Stomach (tissue), 9 donors: ENCODE data around the gene ASPHD1. TPM values are rescaled to one million over a fixed set of nuclear protein-coding genes. Genes with fewer than 3 reads are reported as not detected.
"Not testable (repeated sequence)": the region's sequence is repeated elsewhere in the genome, so short reads cannot be mapped to it uniquely, and the experiment has no call there.

Experiments
- DNase-seq, 2 donors: peaks; one replicate each; pipeline versions ENCODE4 v3.0.0 to v3.0.0-alpha.2; 2013 to 2019
- H3K27ac ChIP-seq, 5 donors: fragments of 200-600 bp in 4 of 5; sonication (generic) in 4 of 5; one replicate each; pipeline ENCODE4 v1.5.1; 2013 to 2019; ENCODE audit warnings: mild to moderate bottlenecking in 1 of 5, moderate library complexity in 1 of 5
- H3K27me3 ChIP-seq, 3 donors: fragments of 200-600 bp; sonication (generic); one replicate each; pipeline ENCODE4 v1.5.1; 2017 to 2019; ENCODE audit warnings: mixed run types in 1 of 3
- H3K36me3 ChIP-seq, 4 donors: fragments of 200-600 bp; sonication (generic); 1 replicate in 3 of 4; 2 replicates in 1 of 4; pipeline ENCODE4 v1.5.1; 2016 to 2019
- H3K4me1 ChIP-seq, 4 donors: fragments of 200-600 bp; sonication (generic); one replicate each; pipeline ENCODE4 v1.5.1; 2016 to 2019
- H3K4me3 ChIP-seq, 4 donors: fragments of 200-600 bp; sonication (generic) in 3 of 4; one replicate each; pipeline ENCODE4 v1.5.1; 2016 to 2019; ENCODE audit warnings: mild to moderate bottlenecking in 1 of 4
- H3K9me3 ChIP-seq, 4 donors: fragments of 200-600 bp; sonication (generic); one replicate each; pipeline ENCODE4 v1.5.1; 2016 to 2019
- EP300 ChIP-seq: sonication (generic); formaldehyde crosslinking; IDR thresholded peaks from one replicate; pipeline ENCODE4 v1.6.1; 2017; ENCODE audit warnings: antibody characterized with exemption
- POLR2A ChIP-seq, 4 donors: fragments of 450-650 bp; IDR thresholded peaks; one replicate each; pipeline ENCODE4 v1.6.1; 2016; ENCODE audit warnings: antibody characterized with exemption in 4 of 4, control low read depth in 2 of 4, mild to moderate bottlenecking in 1 of 4, moderate library complexity in 1 of 4
- POLR2AphosphoS5 ChIP-seq, 3 donors: sonication (generic); formaldehyde crosslinking; IDR thresholded peaks; one replicate each; pipeline ENCODE4 v1.6.1; 2016; ENCODE audit warnings: antibody characterized with exemption in 3 of 3
- WGBS, 5 donors: extraction: QIAGEN DNeasy Blood & Tissue Kit in 3 of 5; methylation state at CpG; one replicate each; pipeline versions ENCODE4 v1.1.5 to v1.1.7; 2013 to 2018; 5-methylcytosine and 5-hydroxymethylcytosine counted together
- intact Hi-C: fragments of 100-400 bp; cut with DNase I; formaldehyde crosslinking; loops from one replicate; pipeline ENCODE4 v1.15.1; 2023; ENCODE audit warnings: low total_unique reads
- polyA plus RNA-seq, 3 donors: library from polyadenylated mRNA; stranded (reverse); fragments of 200-250 nt; gene quantifications; one replicate each; pipeline ENCODE4 v1.2.3, GENCODE V29; 2013
- total RNA-seq, 5 donors: library from RNA; depleted of rRNA; stranded (reverse); fragments of >200 nt; gene quantifications; one replicate each; pipeline versions ENCODE4 v1.1.0 to v1.2.3, GENCODE V29; 2014 to 2016
- TF ChIP-seq, protein P1 (sequence below), 7 experiments: fragments of 450-650 bp in 4 of 7; fragments of 200-600 bp in 3 of 7; sonication (generic) in 3 of 7; IDR thresholded peaks; one replicate each; pipeline ENCODE4 v1.5.1; 2016 to 2019; ENCODE audit warnings: antibody characterized with exemption in 7 of 7, control low read depth in 2 of 7, mild to moderate bottlenecking in 1 of 7
- donor health status: healthy with polysubstance abuse.
- donor health status: Bipolar disorder and iron deficiency.
- donor health status: healthy.

Gene ASPHD1
- total and polyA plus RNA-seq, 8 donors: 4.5 to 29.8 (median 11.3) TPM; not detected in 2

DNA sequence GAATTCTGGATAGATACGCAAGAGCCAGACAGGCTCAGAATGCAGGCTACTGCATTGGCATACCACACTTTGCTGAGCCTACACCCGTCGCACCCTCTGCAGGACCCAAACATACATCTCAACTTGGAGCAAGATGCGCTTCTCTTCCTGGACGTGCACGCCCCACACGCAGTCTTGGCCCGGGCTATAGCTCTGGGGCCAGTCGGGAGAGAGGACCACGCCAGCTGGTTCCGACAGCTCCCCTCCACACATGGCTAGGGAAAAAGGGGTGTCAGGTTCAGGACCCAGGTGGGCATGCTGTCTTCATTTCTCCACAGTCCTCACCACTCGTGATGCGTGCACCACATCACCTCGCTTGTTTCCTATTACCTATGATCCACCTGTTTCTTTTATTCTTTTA lies 22.1 kb upstream of the ASPHD1 start:
- Histone ChIP-seq H3K9me3 (no peaks in the 10 kb centered on the region), H3K36me3 (peaks cover 0 to 3% (median 0%) of the 10 kb centered on the region in 4 donors), H3K27ac (no peak overlapping the region), H3K27me3 (peaks cover 0 to 60% (median 19%) of the 10 kb centered on the region in 3 donors), H3K4me1 (peaks cover 0 to 13% (median 9%) of the 10 kb centered on the region in 4 donors), H3K4me3 (no peak overlapping the region)
- WGBS, 5 donors: 89 to 96% (median 93%) methylated on average over 14 of the region's 14 CpGs
- no peak for DNase-seq
- intact Hi-C loops: no loop called here
- TF ChIP-seq EP300: no peak
- TF ChIP-seq, protein P1, sequence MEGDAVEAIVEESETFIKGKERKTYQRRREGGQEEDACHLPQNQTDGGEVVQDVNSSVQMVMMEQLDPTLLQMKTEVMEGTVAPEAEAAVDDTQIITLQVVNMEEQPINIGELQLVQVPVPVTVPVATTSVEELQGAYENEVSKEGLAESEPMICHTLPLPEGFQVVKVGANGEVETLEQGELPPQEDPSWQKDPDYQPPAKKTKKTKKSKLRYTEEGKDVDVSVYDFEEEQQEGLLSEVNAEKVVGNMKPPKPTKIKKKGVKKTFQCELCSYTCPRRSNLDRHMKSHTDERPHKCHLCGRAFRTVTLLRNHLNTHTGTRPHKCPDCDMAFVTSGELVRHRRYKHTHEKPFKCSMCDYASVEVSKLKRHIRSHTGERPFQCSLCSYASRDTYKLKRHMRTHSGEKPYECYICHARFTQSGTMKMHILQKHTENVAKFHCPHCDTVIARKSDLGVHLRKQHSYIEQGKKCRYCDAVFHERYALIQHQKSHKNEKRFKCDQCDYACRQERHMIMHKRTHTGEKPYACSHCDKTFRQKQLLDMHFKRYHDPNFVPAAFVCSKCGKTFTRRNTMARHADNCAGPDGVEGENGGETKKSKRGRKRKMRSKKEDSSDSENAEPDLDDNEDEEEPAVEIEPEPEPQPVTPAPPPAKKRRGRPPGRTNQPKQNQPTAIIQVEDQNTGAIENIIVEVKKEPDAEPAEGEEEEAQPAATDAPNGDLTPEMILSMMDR (IDR thresholded peaks at IDR 0.05): no peak
- no peak for TF ChIP-seq POLR2A (IDR thresholded peaks at IDR 0.05)
- TF ChIP-seq POLR2AphosphoS5 (IDR thresholded peaks at IDR 0.05): no peak

DNA sequence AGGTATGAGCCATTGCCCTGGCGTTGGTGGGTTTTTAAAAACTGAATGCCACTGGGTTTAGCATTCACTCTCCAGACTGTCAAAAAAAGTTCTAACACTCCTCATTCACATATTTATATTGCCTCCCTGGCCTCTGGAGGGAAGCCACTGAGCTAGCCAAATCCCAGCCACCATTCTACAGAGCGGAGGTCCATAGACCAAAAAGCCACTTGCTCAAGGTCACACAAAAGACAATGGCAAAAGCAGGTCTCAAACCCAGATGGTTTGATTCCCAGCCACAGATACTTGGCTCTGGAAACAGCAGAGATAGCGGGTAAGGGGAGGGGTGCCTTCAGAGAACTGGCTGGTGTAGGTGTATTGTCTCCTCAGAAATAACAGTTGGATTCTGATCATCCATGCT lies 19.2 kb upstream of the ASPHD1 start:
- H3K36me3 ChIP-seq: peaks cover 0 to 3% (median 0%) of the 10 kb centered on the region in 4 donors
- intact Hi-C loops: no loop called here
- no peak overlapping the region for H3K27ac ChIP-seq
- peaks cover 0 to 13% (median 9%) of the 10 kb centered on the region in 4 donors for H3K4me1 ChIP-seq
- DNase-seq: no peak
- H3K9me3 ChIP-seq: no peaks in the 10 kb centered on the region
- WGBS, 5 donors: 88 to 98% (median 92%) methylated on average over 3 of the region's 3 CpGs
- no peak overlapping the region for H3K4me3 ChIP-seq
- TF ChIP-seq, protein P1 (IDR thresholded peaks at IDR 0.05): no peak
- no peak for TF ChIP-seq EP300
- TF ChIP-seq POLR2AphosphoS5 (IDR thresholded peaks at IDR 0.05): no peak
- no peak for TF ChIP-seq POLR2A (IDR thresholded peaks at IDR 0.05)
- H3K27me3 ChIP-seq: peaks cover 0 to 47% (median 19%) of the 10 kb centered on the region in 3 donors

DNA sequence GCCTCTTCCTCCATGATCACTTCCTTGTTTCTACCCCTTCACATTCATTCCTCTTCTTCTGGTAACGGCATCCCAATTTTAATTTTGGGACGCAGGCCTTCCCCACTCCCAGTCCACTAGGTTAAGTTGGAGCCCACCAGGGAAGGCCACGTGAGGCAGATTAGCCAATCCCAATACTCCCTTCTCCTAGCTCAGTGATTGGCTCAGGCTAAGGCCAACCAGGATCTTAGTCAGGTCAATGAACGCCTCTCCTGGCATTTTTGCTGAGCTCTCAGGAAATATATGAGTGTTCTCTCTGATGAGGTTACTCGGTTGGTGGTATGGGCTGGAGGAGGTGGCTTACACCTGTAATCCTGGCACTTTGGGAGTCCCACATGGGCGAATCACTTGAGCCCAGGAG lies 16.3 kb upstream of the ASPHD1 start:
- Histone ChIP-seq H3K4me1 (no peaks in the 10 kb centered on the region), H3K9me3 (no peaks in the 10 kb centered on the region), H3K27me3 (peaks cover 0 to 26% (median 0%) of the 10 kb centered on the region in 3 donors), H3K36me3 (peaks cover 0 to 3% (median 0%) of the 10 kb centered on the region in 4 donors), H3K4me3 (no peak overlapping the region), H3K27ac (no peak overlapping the region)
- no peak for DNase-seq
- intact Hi-C loops: no loop called here
- WGBS, 5 donors: 57 to 93% (median 91%) methylated on average over 6 of the region's 6 CpGs
- TF ChIP-seq, protein P1 (IDR thresholded peaks at IDR 0.05): no peak
- no peak for TF ChIP-seq POLR2AphosphoS5 (IDR thresholded peaks at IDR 0.05)
- TF ChIP-seq EP300: no peak
- TF ChIP-seq POLR2A (IDR thresholded peaks at IDR 0.05): no peak

DNA sequence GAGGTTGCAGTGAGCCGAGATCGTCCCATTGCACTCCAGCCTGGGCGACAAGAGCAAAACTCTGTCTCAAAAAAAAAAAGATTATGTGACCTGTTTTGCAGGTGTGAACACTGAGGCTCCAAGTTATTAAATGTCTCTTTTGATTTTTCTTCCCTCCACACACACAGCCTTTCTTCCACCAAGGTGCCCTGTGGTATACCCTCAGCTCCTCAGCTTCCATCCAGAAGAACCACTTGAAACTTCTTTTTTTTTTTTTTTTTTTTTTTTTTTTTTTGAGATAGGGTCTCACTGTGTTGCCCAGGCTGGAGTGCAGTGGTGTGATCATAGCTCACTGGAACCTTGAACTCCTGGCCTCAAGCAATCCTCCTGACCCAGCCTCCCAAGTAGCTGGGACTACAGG lies 10.9 kb upstream of the ASPHD1 start:
- H3K36me3 ChIP-seq, H3K27ac ChIP-seq, H3K9me3 ChIP-seq, H3K4me3 ChIP-seq, intact Hi-C loops, DNase-seq, H3K4me1 ChIP-seq, H3K27me3 ChIP-seq: not testable (repeated sequence)
- WGBS, 5 donors: 91 to 98% (median 97%) methylated on average over 3 of the region's 3 CpGs

DNA sequence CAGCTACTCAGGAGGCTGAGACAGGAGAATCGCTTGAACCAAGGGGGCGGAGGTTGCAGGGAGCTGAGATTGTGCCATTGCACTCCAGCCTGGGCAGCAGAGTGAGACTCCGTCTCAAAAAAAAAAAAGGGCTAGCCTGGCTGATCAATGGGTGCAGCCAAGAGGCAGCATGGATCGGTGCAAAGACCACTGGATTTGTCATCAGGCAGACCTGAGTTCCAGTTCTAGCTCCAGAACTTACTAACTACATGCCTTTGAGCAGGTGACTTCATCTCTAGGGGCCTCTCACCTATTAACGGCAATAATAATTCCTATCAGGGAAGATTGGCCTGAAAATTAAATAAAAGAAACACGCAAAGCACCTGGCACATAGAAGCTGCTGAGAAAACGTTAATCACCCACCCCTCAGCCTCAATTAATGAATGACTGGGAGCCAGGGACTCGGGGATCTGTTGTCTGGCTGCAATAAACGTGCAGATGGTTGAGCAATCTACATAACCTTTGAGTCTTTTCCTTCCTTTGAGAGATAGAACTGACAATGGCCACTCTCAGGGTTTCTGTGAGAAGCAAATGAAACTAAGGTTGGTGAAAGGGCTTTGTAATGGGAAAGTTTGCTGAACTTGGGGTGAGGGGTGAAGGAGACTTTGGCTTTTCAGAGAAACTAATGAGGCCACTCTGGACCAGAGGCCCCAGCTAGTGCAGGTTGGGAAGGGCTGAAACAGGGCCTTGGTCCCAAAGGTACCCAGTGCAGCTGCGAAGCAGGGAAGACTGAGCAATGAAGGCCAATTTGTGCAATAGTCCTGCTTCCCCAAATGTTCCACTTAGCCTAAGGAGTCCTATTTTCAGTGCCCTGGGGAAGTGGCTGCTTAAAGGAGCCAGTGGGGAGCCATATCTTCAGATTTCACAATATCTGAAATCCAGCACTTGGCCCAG lies 8.5 kb upstream of the ASPHD1 start:
- no peaks in the 10 kb centered on the region for H3K9me3 ChIP-seq
- no peak overlapping the region for H3K27ac ChIP-seq
- no peak overlapping the region for H3K4me3 ChIP-seq
- intact Hi-C loops: no loop called here
- peaks cover 0 to 14% (median 4%) of the 10 kb centered on the region in 3 donors for H3K27me3 ChIP-seq
- H3K4me1 ChIP-seq: no peaks in the 10 kb centered on the region
- whole genome bisulfite sequencing, 5 donors: 60 to 78% (median 71%) methylated on average over 8 to 10 of the region's 10 CpGs
- H3K36me3 ChIP-seq: no peaks in the 10 kb centered on the region
- TF ChIP-seq POLR2AphosphoS5 (IDR thresholded peaks at IDR 0.05): no peak
- TF ChIP-seq POLR2A (IDR thresholded peaks at IDR 0.05): no peak
- no peak for TF ChIP-seq EP300
- TF ChIP-seq, protein P1 (IDR thresholded peaks at IDR 0.05): no peak
- DNase-seq: peak in 1 of 2 donors; percentile 24
